Right lobe of liver (tissue), 4 donors: ENCODE data around the gene FOXQ1.

Source experiments
- CTCF ChIP-seq, 4 donors: fragments of 200-600 bp in 3 of 4; fragments of 450-650 bp in 1 of 4; IDR thresholded peaks; one replicate each; pipeline versions ENCODE4 v1.5.1 to v1.8.0; 2016 to 2022; ENCODE audit warnings: antibody characterized with exemption in 4 of 4, mild to moderate bottlenecking in 2 of 4
- POLR2A ChIP-seq: fragments of 450-650 bp; IDR thresholded peaks from one replicate; pipeline ENCODE4 v1.6.1; 2017; ENCODE audit warnings: antibody characterized with exemption, mild to moderate bottlenecking
- donor health status: DM: no; HTN: no; CAD: no.
- donor health status: DM: no; HTN: no; CAD: no.
- donor health status: DM: no; HTN: yes; CAD: no.

- no peak for TF ChIP-seq CTCF (IDR thresholded peaks at IDR 0.05)
- no peak for TF ChIP-seq POLR2A
Measured at GRCh38 chr6:1348675-1349074, 36.8 kb downstream of the FOXQ1 start.
